Esophagus muscularis mucosa (tissue), 4 donors: ENCODE results near the gene TSC1. TPM values are rescaled to one million over a fixed set of nuclear protein-coding genes. Genes with fewer than 3 reads are reported as not detected.

ENCODE experiments used
- DNase-seq: peaks from one replicate; pipeline ENCODE4 v3.0.0-alpha.2; 2017; ENCODE audit errors: extremely low spot score
- H3K27ac ChIP-seq, 4 donors: fragments of 200-600 bp; sonication (generic); replicated peaks in 1 of 4; 1 replicate in 3 of 4; 2 replicates in 1 of 4; pipeline ENCODE4 v1.5.1; 2016 to 2019; ENCODE audit warnings: mild to moderate bottlenecking in 1 of 4
- H3K27me3 ChIP-seq, 4 donors: fragments of 200-600 bp; sonication (generic); one replicate each; pipeline versions ENCODE4 v1.5.1 to v1.6.0; 2016 to 2019
- H3K36me3 ChIP-seq, 4 donors: fragments of 200-600 bp; sonication (generic); one replicate each; pipeline ENCODE4 v1.5.1; 2016 to 2019
- H3K4me1 ChIP-seq, 4 donors: fragments of 200-600 bp; sonication (generic); one replicate each; pipeline ENCODE4 v1.5.1; 2016 to 2019
- H3K4me3 ChIP-seq, 4 donors: fragments of 200-600 bp; sonication (generic); 1 replicate in 2 of 4; 2 replicates in 2 of 4; pipeline ENCODE4 v1.5.1; 2016 to 2019; ENCODE audit warnings: mild to moderate bottlenecking in 4 of 4, moderate library complexity in 1 of 4
- H3K9me3 ChIP-seq, 4 donors: fragments of 200-600 bp; sonication (generic); 1 replicate in 3 of 4; 2 replicates in 1 of 4; pipeline ENCODE4 v1.5.1; 2016 to 2019
- CTCF ChIP-seq, 3 experiments: fragments of 200-600 bp in 2 of 3; fragments of 450-650 bp in 1 of 3; sonication (generic) in 2 of 3; IDR thresholded peaks; one replicate each; pipeline ENCODE4 v1.5.1; 2017 to 2019; ENCODE audit warnings: antibody characterized with exemption in 3 of 3, mild to moderate bottlenecking in 2 of 3, moderate library complexity in 1 of 3
- EP300 ChIP-seq: sonication (generic); formaldehyde crosslinking; IDR thresholded peaks from one replicate; pipeline ENCODE4 v1.6.1; 2017; ENCODE audit warnings: antibody characterized with exemption
- POLR2A ChIP-seq: fragments of 450-650 bp; IDR thresholded peaks from one replicate; pipeline ENCODE4 v1.6.1; 2017; ENCODE audit warnings: antibody characterized with exemption, moderate library complexity, mild to moderate bottlenecking, low read depth
- POLR2AphosphoS5 ChIP-seq, 2 donors: sonication (generic); formaldehyde crosslinking; IDR thresholded peaks; one replicate each; pipeline ENCODE4 v1.6.1; 2017; ENCODE audit warnings: antibody characterized with exemption in 2 of 2
- WGBS: methylation state at CpG from one replicate; pipeline ENCODE4 v1.1.5; 2018; 5-methylcytosine and 5-hydroxymethylcytosine counted together
- intact Hi-C: fragments of 100-400 bp; cut with DNase I; formaldehyde crosslinking; loops from one replicate; pipeline ENCODE4 v1.15.1; 2023
- total RNA-seq, 4 donors: library from RNA; depleted of rRNA; stranded (reverse); fragments of >200 nt; gene quantifications; one replicate each; pipeline versions ENCODE4 v1.1.0 to v1.2.1, GENCODE V29; 2016

TSC1 gene
- total RNA-seq, 4 donors from 2014 or later: 25.0 to 36.9 (median 30.6) TPM

DNA sequence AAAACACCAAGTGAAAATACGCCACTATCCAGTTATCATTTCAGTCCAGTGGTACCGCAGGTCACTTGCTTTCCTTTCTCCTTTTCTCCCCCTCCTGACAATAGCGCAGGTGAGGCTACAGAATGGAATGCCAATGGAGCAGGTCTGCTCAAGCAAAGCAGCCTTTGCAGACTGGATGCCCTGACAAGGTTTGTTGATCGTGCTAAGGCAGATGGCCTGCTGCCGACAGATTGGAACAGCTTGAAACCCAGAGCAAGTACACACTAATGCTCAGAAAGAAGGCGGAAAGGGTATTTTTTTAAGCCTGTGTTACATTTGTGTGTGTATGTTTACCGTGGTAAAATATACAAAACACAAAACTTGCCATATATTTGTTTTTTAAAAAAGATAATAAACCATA is 46.4 kb downstream of the TSC1 start:
- Histone ChIP-seq H3K4me3 (no peak overlapping the region), H3K36me3 (peaks cover 62 to 96% (median 85%) of the 10 kb centered on the region in 4 donors), H3K4me1 (no peaks in the 10 kb centered on the region), H3K9me3 (no peaks in the 10 kb centered on the region), H3K27me3 (no peaks in the 10 kb centered on the region), H3K27ac (no peak overlapping the region)
- WGBS: 93% methylated on average over 7 of the region's 7 CpGs
- TF ChIP-seq EP300 (no peak), CTCF (IDR thresholded peaks at IDR 0.05) (no peak)
- intact Hi-C loops: no loop called here
- no peak for DNase-seq

- no peak overlapping the region for H3K27ac ChIP-seq
- H3K4me3 ChIP-seq: no peak overlapping the region
- no peaks in the 10 kb centered on the region for H3K9me3 ChIP-seq
- intact Hi-C loops: no loop called here
- H3K4me1 ChIP-seq: no peaks in the 10 kb centered on the region
- H3K27me3 ChIP-seq: no peaks in the 10 kb centered on the region
- 79% methylated on average over 6 of the region's 6 CpGs for WGBS
- H3K36me3 ChIP-seq: peaks cover 62 to 99% (median 87%) of the 10 kb centered on the region in 4 donors
- DNase-seq: no peak
- TF ChIP-seq CTCF (IDR thresholded peaks at IDR 0.05) (no peak), POLR2AphosphoS5 (IDR thresholded peaks at IDR 0.05) (no peak), EP300 (no peak), POLR2A (no peak)
Measured at GRCh38 chr9:132896906-132897305, 47.5 kb downstream of the TSC1 start.

DNA sequence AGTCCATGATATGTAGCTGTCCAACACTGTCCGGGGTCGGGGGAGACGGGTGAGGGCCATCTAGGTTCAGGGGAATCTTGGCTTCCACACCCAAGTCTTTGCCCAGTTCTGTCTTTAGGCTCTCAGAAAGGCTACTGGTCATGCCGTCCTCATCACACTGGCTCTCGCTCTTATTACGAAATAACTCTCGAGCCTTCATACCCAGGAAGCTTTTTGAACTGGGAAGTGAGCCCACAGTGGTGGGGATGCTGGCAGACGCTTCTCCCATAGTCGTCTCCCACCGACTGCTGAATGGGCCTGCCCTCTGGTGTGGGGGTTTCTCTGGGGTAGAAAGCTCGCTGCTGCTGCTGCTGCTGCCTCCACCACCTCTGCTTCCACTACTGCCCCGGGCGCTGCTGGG is 48.2 kb downstream of the TSC1 start:
- no peak overlapping the region for H3K4me3 ChIP-seq
- H3K9me3 ChIP-seq: no peaks in the 10 kb centered on the region
- peaks cover 62 to 100% (median 87%) of the 10 kb centered on the region in 4 donors for H3K36me3 ChIP-seq
- TF ChIP-seq CTCF (IDR thresholded peaks at IDR 0.05) (no peak), POLR2A (no peak), POLR2AphosphoS5 (IDR thresholded peaks at IDR 0.05) (no peak)
- intact Hi-C loops: no loop called here
- H3K4me1 ChIP-seq: no peaks in the 10 kb centered on the region
- DNase-seq: no peak
- no peaks in the 10 kb centered on the region for H3K27me3 ChIP-seq
- no peak overlapping the region for H3K27ac ChIP-seq
- 85% methylated on average over 12 of the region's 13 CpGs for WGBS

DNA sequence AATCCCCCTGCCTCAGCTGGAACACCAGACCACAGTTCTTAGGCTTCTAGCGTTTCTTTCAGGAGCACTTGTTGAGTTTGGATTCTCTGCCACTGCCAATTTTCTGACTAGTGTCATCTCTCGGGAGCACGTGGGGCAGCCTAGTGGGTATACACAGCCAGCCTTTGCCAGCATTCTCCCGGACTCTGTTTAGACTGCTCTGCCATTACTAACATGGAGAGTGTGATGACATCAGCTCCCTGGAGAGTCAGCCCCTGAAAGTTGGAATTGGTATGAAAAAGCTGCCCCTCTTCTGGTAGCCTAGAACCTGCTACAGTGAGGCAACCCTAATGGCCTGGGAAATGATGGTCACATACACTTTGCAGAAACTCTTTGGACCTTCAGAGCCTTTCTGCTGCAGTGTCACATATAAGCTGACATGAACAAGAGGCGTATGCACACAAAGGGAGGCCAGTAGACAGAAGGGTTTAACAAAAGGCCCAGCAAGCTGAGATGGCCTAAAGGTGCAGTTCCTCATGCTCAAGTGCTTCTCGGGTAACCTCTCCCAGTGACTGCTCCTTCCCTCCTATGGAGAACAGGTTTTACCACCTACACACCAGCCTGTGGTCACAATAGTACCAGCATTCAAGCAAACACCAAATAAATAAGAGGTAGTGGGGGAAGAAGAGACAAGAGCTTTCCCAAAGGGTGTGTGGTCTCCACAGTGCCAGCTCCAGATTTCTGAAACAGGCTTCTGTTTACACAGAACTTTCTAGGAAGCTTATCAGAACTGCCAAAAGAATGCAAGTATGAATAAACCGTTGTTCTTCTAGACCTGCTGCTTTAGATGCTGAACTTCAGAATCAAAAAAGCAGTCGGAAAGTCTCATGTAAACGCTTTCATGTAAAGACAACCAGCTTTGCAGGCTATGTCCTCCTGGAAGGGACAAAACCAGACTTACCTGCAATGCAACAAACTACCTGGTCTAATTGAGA is 49.3 kb downstream of the TSC1 start:
- Histone ChIP-seq H3K27me3 (no peaks in the 10 kb centered on the region), H3K36me3 (peaks cover 54 to 97% (median 82%) of the 10 kb centered on the region in 4 donors), H3K27ac (no peak overlapping the region), H3K4me1 (no peaks in the 10 kb centered on the region), H3K4me3 (no peak overlapping the region), H3K9me3 (no peaks in the 10 kb centered on the region)
- no peak for TF ChIP-seq CTCF (IDR thresholded peaks at IDR 0.05)
- TF ChIP-seq POLR2A: no peak
- no peak for TF ChIP-seq EP300
- TF ChIP-seq POLR2AphosphoS5 (IDR thresholded peaks at IDR 0.05): no peak
- no peak for DNase-seq
- 60% methylated on average over 9 of the region's 9 CpGs for WGBS
- intact Hi-C loops: no loop called here
